Adipose tissue (tissue), 3 donors: ENCODE data around the gene PPP2R2C. TPM values are rescaled to one million over a fixed set of nuclear protein-coding genes. Genes with fewer than 3 reads are reported as not detected.

ENCODE experiments used
- H3K27ac ChIP-seq: one replicate; pipeline ENCODE4 v1.5.1; 2013; ENCODE audit warnings: low read depth, low read length
- whole genome bisulfite sequencing, 3 donors: extraction: QIAGEN DNeasy Blood & Tissue Kit; methylation state at CpG; one replicate each; pipeline ENCODE4 v1.1.7; 2013; 5-methylcytosine and 5-hydroxymethylcytosine counted together
- polyA plus RNA-seq, 3 donors: library from polyadenylated mRNA; stranded (reverse); fragments of 200-250 nt; gene quantifications; one replicate each; pipeline ENCODE4 v1.2.3, GENCODE V29; 2013
- donor health status: healthy with polysubstance abuse.
- donor health status: Bipolar disorder and iron deficiency.
- donor health status: healthy.

Gene PPP2R2C
- polyA plus RNA-seq, 3 donors = 0.09 to 0.34 (median 0.32) TPM

DNA sequence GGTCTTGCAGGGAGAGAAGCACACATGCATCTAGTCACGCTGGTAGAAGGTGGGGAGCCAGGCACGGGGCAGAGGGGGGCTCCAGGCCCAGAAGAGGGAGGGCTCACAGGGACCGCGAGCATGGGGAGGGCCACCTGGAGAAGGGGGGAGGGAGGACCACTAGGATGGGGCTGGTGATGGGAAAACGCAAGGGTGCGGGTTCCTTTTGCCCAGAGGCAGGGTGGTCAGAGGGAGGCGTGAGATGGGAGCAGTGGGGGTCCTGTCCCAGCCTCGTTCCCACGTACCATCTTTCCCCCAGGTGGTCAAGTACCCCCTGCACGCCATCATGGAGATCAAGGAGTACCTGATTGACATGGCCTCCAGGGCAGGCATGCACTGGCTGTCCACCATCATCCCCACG is 172.1 kb downstream of the PPP2R2C start:
- no peak overlapping the region for H3K27ac ChIP-seq
- WGBS, 3 donors = 87 to 96% (median 91%) methylated on average over 11 of the region's 11 CpGs

DNA sequence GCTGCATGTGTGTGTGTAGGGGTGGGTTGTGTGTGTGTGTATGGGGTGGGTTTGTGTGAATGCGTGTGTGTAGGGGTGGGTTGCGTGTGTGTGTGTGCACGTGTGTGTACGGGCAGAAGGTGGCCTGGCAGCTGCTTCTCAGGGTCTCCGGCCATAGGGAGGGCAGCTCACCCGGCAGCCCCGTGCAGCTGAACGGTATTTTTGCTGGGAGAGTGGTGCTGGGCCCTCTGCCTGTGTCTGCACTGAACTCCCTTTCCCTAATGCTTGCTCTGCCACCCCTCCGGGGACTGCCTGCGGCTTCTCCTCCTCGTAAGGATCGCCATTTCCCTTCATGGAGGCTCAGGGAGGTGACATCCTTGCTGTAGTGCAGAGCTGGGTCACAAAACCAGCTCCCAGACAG is 172.5 kb downstream of the PPP2R2C start:
- no peak overlapping the region for H3K27ac ChIP-seq
- WGBS, 3 donors = 89 to 97% (median 90%) methylated on average over 10 to 12 of the region's 12 CpGs

DNA sequence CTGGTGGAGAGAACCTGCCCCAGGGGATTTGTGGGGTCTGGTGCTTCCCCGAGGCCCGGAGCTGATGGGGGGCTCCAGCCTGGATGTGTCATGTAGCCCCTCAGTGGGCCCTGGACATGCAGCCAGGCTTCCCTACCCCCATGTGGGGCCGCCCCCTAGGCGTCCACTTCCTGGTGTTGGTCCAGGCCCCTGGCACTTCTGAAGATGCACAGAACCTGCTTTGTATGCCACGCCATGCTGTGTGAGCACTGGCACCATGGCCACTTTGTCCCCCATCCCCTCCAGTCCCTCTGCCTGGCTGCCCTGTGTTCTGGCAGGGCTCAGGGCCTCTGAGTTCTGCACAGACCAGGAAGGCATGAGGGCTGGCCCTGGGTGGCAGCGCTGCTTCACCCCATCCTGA is 173.6 kb downstream of the PPP2R2C start:
- H3K27ac ChIP-seq = no peak overlapping the region
- 87 to 90% (median 89%) methylated on average over 6 of the region's 6 CpGs for WGBS, 3 donors

DNA sequence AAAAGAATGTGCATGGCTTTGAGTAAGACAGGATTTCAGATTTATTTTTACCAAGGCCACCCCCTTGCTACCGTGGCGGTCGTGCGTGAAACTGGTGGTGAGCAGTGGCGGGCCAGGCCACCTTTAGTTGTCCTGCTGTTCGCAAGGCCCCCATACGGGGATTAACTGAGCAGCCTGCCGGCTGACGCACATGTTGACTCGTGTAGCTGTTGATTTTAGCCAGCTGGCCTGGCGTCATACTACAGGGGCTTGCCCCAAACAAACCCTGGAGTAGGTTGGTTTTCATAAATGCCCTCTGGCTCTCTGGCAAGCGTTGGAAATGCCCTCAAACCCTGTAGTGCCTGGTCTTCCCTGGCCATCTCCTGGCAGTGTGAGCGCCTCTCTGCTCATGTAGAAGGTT is 174.4 kb downstream of the PPP2R2C start:
- no peak overlapping the region for H3K27ac ChIP-seq
- 77 to 91% (median 82%) methylated on average over 13 of the region's 13 CpGs for WGBS, 3 donors

DNA sequence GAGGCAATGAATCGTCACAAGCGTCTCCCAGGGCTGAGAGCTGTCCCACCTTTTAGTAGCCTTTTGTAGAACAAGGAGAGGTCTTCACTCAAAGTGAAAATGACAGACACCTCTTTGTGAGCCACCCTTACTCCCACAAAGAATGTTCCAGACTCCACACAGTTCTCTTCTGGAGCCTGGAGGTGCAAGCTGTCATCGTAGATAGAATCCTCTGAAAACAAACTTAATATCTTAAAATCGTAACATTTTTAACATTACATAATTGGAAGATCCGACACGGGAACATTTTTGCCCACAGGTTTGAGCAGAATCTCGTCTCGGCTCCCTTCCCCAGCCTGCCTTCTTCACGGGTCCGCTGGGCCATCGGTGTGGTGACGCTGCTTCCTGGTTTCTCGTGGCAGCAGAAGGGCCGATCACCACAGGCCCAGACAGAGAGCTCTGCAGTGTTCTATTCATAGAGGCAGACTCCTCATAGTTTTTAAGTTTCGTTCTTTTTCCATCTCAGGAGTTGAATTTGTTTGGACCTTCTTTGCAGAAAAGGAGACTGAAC is 175.1 kb downstream of the PPP2R2C start:
- no peak overlapping the region for H3K27ac ChIP-seq
- WGBS, 3 donors = 89 to 93% (median 90%) methylated on average over 15 of the region's 15 CpGs

DNA sequence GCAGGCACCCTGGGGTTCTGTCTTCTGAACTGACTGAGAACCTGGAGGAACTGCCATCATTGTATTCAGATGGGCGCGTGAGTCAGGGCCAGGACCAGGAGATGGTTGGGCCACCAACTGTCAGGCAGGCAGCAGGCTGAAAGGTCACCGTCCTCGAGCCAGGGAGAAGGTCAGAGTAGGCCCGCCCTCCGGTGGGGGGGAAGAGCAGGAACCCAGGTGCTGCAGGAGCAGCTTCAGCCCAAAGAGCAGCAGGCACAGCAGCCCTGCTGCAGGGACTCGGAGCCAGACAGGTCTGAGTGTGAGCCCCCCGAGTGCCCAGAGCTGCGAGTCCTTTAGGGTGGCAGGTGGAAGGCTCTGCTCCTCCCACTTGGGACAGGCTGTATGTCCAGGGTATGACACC is 176.4 kb downstream of the PPP2R2C start:
- WGBS, 3 donors = 84 to 95% (median 92%) methylated on average over 9 of the region's 9 CpGs
- H3K27ac ChIP-seq = no peak overlapping the region

DNA sequence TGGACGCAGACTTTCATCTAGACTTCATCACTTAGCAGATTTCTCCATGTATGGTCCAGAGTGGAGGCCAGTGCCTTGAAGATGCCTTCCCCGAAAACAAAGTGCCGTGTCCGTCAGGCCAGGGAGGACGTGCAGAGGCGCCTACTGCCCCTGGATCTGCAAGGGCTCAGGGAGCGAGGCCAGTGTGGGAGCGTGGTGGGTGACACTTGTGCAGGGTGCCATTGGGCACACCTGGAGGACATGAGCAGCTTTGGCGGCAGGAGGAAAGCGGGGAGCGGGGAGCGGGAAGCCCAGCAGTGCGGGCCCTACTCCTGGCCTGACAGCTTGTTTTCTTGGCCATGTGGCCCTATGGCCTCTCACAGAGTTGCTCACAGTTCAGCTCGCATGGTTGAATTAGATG is 176.9 kb downstream of the PPP2R2C start:
- WGBS, 3 donors = 95 to 98% (median 96%) methylated on average over 14 of the region's 14 CpGs
- H3K27ac ChIP-seq = no peak overlapping the region

DNA sequence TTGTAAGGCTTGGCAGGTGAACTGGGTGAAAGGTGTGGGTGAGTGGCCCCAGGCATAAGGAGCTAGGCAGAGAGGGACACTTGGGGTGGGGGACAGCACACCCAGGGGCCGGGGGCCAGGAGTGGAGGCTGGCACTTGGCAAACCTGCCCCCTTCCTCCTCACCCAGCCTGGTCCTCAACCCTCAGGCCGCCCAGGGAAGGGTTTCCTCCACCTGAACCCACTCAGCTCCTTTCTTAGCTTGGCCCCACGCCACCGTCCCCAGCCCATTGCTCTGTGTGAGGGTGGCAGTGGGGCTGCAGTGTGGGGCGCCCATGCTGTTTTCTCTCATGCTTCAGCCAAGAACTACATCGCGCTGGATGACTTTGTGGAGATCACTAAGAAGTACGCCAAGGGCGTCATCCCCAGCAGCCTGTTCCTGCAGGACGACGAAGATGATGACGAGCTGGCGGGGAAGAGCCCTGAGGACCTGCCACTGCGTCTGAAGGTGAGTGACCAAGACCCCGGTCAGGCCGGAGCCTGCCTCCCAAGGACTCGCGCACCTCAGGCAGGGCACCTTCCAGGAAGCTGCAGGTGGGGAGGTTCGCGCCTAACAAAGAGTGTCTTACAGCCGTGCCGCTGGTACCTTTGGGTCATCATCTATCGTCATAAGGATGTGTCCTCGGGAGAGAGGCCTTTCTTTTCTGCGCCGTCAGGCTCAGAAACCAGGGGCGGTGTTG is 177.6 kb downstream of the PPP2R2C start:
- WGBS, 3 donors = 93 to 95% (median 94%) methylated on average over 26 to 27 of the region's 27 CpGs

DNA sequence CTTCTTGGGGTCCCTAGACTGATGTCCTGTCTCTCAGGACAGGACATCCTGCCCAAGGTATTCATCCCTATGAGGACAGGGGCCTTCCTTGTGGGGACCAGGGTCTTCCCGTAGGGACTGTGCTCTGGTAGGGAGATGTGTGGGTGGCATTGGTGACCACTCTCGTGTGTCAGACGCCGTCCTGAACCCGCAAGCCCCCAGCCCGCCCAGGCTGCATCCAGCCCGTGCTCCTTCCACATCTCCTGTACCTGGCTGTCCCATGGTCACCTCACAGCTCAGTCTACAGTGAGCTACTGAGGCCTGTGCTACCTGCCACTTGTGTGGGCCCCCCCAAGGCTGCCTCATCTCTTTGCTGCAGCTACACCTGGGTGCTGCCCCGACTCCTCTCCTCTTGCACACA is 178.8 kb downstream of the PPP2R2C start:
- WGBS, 3 donors = 90 to 95% (median 93%) methylated on average over 8 of the region's 8 CpGs
- no peak overlapping the region for H3K27ac ChIP-seq

More for the DNA sequence above, 177.6 kb downstream of the PPP2R2C start:
- no peak overlapping the region for H3K27ac ChIP-seq

DNA sequence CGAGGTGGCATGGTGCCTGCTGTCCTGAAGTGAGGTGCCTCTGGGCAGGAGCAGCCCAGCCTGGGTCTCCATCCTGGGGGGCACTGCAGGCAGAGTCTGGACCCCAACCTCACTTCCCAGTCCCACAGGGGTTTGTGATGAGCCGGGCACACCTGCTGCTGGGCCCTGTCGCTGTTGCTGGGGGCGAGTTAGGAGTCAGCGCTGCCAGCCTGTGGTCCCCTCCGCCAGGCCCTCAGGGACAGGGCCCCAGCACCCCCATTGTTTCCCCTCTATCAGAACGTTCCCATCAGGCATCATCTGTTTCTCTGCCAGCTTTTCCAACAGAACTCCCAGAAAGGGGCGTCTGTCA is 179.3 kb downstream of the PPP2R2C start:
- H3K27ac ChIP-seq = no peak overlapping the region
- 78 to 92% (median 90%) methylated on average over 4 to 8 of the region's 8 CpGs for WGBS, 3 donors

DNA sequence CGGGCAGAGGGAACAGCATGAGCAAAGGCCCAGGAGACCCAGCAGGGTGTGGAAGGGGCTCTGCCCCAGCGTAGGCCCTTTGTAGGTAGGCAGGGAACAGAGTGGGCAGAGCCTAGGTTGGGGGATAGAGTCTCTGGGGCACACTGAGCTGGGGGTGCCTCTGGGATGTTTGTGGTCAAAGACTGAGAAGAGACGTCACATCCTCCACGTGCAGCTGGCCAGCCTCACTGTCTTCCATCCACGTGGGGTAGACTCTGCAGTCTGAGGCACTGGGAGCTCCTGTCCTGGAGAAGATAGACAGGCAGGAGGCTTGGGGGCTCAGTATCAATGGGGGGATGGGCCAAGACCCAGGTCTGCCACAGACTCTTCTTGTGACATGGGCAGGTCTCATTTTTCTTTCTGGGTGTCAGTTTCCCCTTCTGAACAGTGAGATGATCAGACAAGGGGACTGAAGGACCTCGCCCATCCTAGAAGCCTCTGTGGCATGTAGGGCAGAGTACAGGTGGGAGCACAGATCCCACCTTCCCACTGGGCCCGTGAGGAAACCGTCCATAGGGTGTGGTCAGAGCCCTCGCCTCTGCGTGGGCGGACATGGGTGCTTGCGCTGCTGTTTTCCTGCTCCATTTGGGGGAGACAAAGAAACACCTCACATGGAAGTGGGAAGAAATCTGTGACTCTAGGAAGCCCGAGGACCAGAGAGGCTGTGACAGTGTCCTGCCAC is 179.9 kb downstream of the PPP2R2C start:
- WGBS, 3 donors = 77 to 87% (median 79%) methylated on average over 13 of the region's 13 CpGs
- no peak overlapping the region for H3K27ac ChIP-seq

DNA sequence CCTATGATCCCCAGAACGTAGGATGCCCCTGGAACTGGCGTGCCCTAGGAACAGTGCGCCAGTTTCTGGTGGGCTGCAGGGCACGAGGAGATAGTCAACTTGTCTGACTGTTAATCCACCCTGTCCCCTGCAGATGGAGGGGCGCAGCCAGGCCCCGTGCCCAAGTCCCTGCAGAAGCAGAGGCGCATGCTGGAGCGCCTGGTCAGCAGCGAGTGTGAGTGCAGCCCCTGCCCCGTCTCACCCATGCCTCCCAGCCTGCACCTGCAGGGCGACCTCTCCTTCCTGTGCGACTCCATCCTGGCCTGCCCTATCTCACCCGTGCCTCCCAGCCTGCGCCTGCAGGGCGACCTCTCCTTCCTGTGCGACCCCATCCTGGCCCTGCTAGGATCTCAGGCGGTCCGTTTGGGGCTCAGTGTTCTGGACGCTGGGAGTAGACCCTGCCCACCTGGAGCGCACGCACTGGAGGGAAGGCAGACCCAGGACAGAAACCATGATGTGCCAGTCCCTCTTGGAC is 180.6 kb downstream of the PPP2R2C start:
- H3K27ac ChIP-seq = no peak overlapping the region
- WGBS, 3 donors = 85 to 87% (median 87%) methylated on average over 21 of the region's 21 CpGs

DNA sequence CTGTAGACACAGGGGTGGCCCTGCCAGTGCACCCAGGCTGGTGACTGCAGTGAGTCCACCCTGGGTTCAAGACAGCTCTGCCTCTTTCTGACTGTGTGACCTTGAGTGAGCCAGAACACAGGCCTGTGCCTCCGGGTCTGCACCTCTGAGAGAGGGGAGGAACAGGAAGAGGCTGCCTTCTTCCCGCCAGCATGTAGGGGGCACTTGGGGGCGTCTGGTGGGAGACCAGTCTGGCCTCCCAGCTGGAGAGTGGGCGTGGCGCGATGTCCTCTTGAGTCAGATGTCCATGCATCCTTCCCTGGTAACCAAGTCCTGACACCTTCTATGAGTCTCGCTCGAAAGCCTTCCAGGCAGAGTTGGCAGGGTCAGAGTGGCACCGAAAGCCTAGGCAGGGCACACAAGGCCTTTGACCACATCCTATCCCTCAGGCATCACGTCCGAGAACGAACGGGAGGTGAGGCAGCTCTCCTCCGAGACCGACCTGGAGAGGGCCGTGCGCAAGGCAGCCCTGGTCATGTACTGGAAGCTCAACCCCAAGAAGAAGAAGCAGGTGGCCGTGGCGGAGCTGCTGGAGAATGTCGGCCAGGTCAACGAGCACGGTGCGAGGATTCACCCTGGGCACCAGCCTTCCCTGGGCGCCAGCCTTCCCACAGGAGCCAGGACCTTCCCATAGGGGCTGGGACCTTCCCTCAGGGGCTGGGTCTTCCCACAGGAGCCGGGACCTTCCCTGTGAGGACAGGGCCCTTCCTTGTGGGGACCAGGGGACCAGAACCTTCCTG is 181.5 kb downstream of the PPP2R2C start:
- H3K27ac ChIP-seq = no peak overlapping the region
- WGBS, 3 donors = 85 to 88% (median 86%) methylated on average over 25 of the region's 25 CpGs

DNA sequence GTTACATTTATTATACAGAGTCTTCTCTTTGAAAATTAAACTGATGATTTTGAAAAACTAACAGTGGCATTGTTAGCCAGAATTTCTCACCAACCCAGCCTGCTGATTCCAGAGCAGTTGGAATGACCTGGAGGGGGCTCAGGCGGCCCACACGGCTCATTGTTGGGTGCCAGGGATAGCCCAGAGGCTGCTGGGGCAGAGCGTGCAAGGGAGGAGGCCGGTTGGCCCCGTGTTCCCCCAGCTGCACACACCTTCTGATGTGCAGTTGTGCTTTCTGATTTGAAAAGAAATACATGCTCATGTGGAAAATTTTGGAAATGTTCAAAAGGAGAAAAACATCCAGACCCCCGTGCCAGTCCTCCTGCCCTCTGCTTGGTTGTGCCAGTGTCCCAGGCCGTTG is 182.2 kb downstream of the PPP2R2C start:
- H3K27ac ChIP-seq = no peak overlapping the region
- WGBS, 3 donors = 91 to 93% (median 92%) methylated on average over 7 of the region's 7 CpGs

DNA sequence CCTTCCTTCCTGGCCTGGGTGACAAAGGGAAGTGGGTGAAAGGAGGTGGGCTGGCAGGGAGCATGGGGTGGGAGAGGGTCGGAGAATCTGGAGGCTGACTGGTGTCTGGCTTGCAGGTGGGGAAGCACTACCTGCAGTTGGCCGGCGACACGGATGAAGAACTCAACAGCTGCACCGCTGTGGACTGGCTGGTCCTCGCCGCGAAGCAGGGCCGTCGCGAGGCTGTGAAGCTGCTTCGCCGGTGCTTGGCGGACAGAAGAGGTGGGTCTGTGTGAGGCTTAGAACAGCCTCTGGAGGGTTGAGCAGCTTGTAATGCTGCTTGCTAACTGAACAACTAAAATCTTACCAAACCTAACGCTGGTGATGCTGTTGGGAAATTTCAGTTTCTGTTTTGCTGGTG is 183.5 kb downstream of the PPP2R2C start:
- WGBS, 3 donors = 94 to 97% (median 96%) methylated on average over 15 of the region's 15 CpGs
- no peak overlapping the region for H3K27ac ChIP-seq

DNA sequence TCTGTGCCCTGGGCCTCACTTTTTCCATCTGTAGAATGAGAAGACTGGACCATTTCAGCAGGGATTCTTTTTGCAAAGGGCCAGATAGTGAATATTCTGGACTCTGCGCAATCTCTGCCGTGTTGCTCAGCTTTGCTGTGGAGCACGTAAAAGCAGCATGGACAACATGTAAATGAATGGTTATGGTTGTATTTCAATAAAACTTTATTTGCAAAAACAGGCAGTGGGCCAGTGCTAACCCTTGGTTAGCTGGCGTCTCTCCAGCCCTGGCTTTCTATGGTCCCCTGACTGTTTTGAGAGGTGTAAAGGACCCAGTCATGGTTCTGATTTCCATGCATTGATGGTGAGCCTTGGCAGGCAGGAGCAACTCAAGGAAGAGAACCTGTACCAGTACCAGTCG is 184.1 kb downstream of the PPP2R2C start:
- WGBS, 3 donors = 93 to 98% (median 95%) methylated on average over 5 of the region's 5 CpGs
- H3K27ac ChIP-seq = no peak overlapping the region

DNA sequence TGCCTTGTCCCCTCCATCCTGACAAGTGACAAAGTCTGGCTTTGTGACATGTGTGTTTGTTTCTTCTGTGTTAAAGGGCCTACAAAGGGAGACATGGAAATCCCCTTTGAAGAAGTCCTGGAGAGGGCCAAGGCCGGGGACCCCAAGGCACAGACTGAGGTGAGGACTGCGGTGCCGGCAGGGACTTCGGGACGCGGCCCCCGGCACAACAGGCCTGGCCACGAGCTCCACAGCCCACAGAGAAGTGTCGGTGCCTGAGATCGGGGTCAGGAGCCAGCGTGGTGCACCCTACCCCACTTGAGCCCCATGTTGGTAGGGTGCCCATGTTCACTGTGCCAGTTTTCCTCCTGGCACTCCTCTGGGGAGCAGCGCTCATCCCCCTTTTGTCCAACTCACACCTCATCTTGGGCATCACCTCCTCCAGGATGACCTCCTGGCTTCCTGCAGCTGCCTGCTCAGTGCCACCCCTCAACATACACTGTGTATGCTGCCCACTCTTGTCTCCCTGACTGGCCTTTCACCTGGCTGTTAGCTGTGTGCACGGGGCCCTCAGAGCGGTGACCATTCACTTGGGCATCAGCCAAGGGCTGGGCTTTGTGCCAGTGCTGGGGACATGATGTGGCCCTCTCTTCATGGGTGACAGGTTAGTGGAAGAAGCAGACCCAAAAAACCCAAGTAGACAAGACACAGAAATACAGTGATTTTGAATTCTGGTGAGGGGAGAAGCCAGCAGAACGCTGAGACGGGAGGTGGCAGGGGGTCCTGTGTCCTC is 185.2 kb downstream of the PPP2R2C start:
- WGBS, 3 donors = 92 to 94% (median 93%) methylated on average over 16 of the region's 16 CpGs

DNA sequence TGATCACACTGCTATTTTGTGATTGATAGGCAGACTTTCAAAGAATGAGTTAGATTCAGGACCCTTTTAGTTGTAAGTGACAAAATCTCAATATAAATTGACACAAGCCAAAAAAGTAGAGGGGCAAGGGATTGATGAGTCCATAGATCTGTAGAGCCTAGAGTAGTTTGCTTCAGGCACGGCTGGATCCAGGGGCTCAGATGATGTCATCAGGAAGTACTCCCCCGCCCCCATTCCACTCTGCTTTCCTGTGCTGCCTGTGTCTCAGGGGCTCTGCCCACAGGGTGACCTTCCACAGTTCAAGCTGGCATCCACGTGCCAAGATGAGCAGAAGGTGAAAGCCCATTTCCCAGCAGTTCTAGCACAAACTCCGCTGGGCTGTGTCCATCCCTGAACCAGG is 189.1 kb downstream of the PPP2R2C start:
- WGBS, 3 donors = 76 to 90% (median 79%) methylated on average over 4 of the region's 4 CpGs
- no peak overlapping the region for H3K27ac ChIP-seq

More for the DNA sequence above, 185.2 kb downstream of the PPP2R2C start:
- H3K27ac ChIP-seq = no peak overlapping the region
